H1 (cell line): ENCODE measurements around the gene FHIT.

ENCODE experiments used
- CEBPB ChIP-seq: IDR thresholded peaks from 2 replicates; pipeline ENCODE4 v1.6.1; 2012; ENCODE audit warnings: low read depth, low read length
- CHD2 ChIP-seq: IDR thresholded peaks from 2 replicates; pipeline ENCODE4 v1.6.1; 2012; ENCODE audit warnings: low read length, improper control_type of control experiment
- HDAC2 ChIP-seq, 2 experiments: fragments of 300-600 bp in 1 of 2; sonication (generic) in 1 of 2; IDR thresholded peaks; 2 replicates each; pipeline ENCODE4 v1.6.1; 2011 to 2012; ENCODE audit warnings: low read depth in 2 of 2, low read length in 2 of 2, mild to moderate bottlenecking in 2 of 2, moderate library complexity in 2 of 2, borderline replicate concordance in 1 of 2, inconsistent platforms in 1 of 2
- JUN ChIP-seq: IDR thresholded peaks from 2 replicates; pipeline ENCODE4 v1.6.1; 2011; ENCODE audit warnings: low read depth, mild to moderate bottlenecking, improper control_type of control experiment, low read length
- MAFK ChIP-seq: IDR thresholded peaks from 2 replicates; pipeline ENCODE4 v1.6.1; 2012; ENCODE audit warnings: low read depth, mild to moderate bottlenecking, improper control_type of control experiment, low read length
- NRF1 ChIP-seq: IDR thresholded peaks from 2 replicates; pipeline ENCODE4 v1.6.1; 2011; ENCODE audit warnings: mild to moderate bottlenecking, low read depth, low read length, improper control_type of control experiment
- POLR2A ChIP-seq, 2 experiments: IDR thresholded peaks; 1 replicate in 1 of 2; 2 replicates in 1 of 2; pipeline ENCODE4 v1.6.1; 2011; ENCODE audit warnings: low read depth in 2 of 2, low read length in 2 of 2, mild to moderate bottlenecking in 2 of 2; ENCODE audit errors: control extremely low read depth in 1 of 2
- POLR2AphosphoS5 ChIP-seq: IDR thresholded peaks from 2 replicates; pipeline ENCODE4 v1.6.1; 2011; ENCODE audit warnings: low read depth, low read length
- TEAD4 ChIP-seq: IDR thresholded peaks from 2 replicates; pipeline ENCODE4 v1.6.1; 2012; ENCODE audit warnings: low read depth, low read length, inconsistent platforms, mixed read lengths
- TF ChIP-seq, protein P1 (sequence below), 3 experiments: IDR thresholded peaks; 1 replicate in 2 of 3; 2 replicates in 1 of 3; pipeline versions ENCODE4 v1.5.1 to v1.6.1; 2011; ENCODE audit warnings: low read length in 3 of 3, mild to moderate bottlenecking in 3 of 3, inconsistent platforms in 2 of 3, low read depth in 1 of 3, moderate library complexity in 1 of 3; ENCODE audit not compliant: insufficient read depth in 1 of 3; ENCODE audit errors: control extremely low read depth in 1 of 3
- TF ChIP-seq, protein P2 (sequence below): IDR thresholded peaks from 2 replicates; pipeline ENCODE4 v1.6.1; 2012; ENCODE audit warnings: low read length, inconsistent platforms

DNA sequence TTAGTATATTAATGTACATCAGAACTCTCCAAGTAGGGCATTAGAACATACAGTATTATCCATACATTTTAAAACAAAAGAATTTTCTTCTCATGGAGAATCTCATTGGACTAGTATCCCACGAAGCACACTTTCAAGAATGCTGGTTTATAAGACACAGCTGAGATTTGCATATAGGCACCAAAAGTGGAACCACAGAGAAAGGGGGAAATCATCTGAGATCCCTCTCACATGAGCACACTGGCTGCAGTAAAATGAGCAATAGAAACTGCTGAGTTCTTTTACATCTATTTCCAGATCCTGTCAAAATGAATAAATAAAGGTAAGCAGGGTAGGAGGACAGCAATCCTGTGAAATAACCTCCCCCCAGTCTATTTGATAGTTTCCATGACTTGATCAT, 665.3 kb downstream of the FHIT start:
- TF ChIP-seq, protein P1, sequence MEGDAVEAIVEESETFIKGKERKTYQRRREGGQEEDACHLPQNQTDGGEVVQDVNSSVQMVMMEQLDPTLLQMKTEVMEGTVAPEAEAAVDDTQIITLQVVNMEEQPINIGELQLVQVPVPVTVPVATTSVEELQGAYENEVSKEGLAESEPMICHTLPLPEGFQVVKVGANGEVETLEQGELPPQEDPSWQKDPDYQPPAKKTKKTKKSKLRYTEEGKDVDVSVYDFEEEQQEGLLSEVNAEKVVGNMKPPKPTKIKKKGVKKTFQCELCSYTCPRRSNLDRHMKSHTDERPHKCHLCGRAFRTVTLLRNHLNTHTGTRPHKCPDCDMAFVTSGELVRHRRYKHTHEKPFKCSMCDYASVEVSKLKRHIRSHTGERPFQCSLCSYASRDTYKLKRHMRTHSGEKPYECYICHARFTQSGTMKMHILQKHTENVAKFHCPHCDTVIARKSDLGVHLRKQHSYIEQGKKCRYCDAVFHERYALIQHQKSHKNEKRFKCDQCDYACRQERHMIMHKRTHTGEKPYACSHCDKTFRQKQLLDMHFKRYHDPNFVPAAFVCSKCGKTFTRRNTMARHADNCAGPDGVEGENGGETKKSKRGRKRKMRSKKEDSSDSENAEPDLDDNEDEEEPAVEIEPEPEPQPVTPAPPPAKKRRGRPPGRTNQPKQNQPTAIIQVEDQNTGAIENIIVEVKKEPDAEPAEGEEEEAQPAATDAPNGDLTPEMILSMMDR (IDR thresholded peaks at IDR 0.05; ENCODE audit: control extremely low read depth in 1 of 3, insufficient read depth in 1 of 3, low read depth in 1 of 3, low read length in 3 of 3) = no peak
- TF ChIP-seq CEBPB = no peak
- TF ChIP-seq TEAD4 = no peak
- TF ChIP-seq CHD2 = no peak
- no peak for TF ChIP-seq MAFK
- TF ChIP-seq POLR2A (IDR thresholded peaks at IDR 0.05; ENCODE audit: control extremely low read depth in 1 of 2, low read depth in 2 of 2, low read length in 2 of 2) = no peak
- TF ChIP-seq POLR2AphosphoS5 = no peak
- TF ChIP-seq HDAC2 (IDR thresholded peaks at IDR 0.05; ENCODE audit: borderline replicate concordance in 1 of 2, low read depth in 2 of 2, low read length in 2 of 2) = no peak
- no peak for TF ChIP-seq NRF1
- TF ChIP-seq, protein P2, sequence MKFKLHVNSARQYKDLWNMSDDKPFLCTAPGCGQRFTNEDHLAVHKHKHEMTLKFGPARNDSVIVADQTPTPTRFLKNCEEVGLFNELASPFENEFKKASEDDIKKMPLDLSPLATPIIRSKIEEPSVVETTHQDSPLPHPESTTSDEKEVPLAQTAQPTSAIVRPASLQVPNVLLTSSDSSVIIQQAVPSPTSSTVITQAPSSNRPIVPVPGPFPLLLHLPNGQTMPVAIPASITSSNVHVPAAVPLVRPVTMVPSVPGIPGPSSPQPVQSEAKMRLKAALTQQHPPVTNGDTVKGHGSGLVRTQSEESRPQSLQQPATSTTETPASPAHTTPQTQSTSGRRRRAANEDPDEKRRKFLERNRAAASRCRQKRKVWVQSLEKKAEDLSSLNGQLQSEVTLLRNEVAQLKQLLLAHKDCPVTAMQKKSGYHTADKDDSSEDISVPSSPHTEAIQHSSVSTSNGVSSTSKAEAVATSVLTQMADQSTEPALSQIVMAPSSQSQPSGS = no peak
- no peak for TF ChIP-seq JUN
